GM21390 (cell line): ENCODE data around the gene NANOS1.

Source experiments
- ATAC-seq: cut with Tn5 transposase; IDR thresholded peaks from one replicate; pipeline ENCODE4 v1.9.1; 2021; ENCODE audit not compliant: unreplicated experiment

NANOS1 gene

GRCh38 chr10:119055472-119055871 is 26.0 kb downstream of the NANOS1 start:
- no peak for ATAC-seq

DNA sequence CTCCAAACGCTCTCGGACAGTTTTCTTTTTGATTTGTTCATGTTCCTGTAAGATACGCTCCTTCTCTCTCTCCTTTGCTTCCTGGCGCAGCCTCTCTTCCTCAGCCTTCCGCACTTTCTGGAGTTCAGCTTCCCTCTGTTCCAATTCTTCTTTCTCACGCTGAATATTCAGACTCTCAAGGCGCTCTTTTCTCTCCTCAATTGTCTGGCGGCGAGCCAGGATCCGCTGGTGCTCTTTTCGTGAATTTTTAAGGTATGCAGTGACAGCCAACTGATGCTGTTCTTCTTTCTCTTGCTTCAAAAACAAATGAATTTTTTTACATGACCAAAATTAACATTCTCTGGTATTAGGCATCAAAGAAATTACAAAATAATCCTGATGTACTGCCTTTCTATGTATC is 28.5 kb downstream of the NANOS1 start:
- ATAC-seq = no peak

- ATAC-seq = no peak
Observed at GRCh38 chr10:119059557-119059956, 30.0 kb downstream of the NANOS1 start.

- no peak for ATAC-seq
Observed at GRCh38 chr10:119060107-119060506, 30.6 kb downstream of the NANOS1 start.

- ATAC-seq = no peak
Observed at GRCh38 chr10:119061352-119061751, 31.8 kb downstream of the NANOS1 start.

GRCh38 chr10:119061926-119062325 is 32.4 kb downstream of the NANOS1 start:
- ATAC-seq = no peak

GRCh38 chr10:119070395-119071165 is 41.1 kb downstream of the NANOS1 start:
- ATAC-seq = no peak

GRCh38 chr10:119073584-119073983 is 44.1 kb downstream of the NANOS1 start:
- ATAC-seq = no peak

DNA sequence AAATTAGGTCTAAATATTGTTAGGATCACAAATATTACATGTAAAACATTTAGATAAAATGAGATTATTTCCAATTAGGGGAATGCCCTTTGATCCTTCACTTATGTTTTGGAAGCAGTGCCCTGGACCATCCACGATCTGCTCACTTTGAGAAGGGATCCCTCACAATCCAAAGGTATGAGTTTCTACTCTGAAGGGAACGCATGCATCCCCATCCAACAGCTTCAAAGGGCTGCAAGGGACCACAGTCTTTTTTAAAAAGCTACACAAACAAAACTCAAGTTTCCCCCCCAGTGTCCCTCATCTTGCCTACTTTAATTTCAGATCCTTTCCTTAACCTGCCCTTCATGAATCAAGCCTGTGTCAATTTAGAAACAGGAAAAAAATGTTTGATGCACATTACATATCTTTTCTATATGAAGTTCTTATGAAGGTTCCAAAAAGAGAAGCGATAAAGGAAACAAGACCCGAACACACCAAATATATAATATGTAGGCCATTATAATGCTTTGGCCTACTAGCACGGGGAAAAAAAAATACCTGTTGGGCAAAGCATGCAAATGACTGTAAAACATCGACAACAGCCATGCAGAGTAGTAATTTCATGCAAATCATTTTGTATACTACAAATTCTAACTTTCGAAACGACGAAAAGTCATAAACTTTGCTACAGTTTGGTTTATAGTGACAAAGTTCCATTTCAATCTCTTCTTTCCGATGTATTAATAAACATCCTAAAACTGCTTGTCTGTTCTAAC is 49.1 kb downstream of the NANOS1 start:
- ATAC-seq = no peak

GRCh38 chr10:119079599-119080520 is 50.3 kb downstream of the NANOS1 start:
- ATAC-seq = peak; percentile 60

DNA sequence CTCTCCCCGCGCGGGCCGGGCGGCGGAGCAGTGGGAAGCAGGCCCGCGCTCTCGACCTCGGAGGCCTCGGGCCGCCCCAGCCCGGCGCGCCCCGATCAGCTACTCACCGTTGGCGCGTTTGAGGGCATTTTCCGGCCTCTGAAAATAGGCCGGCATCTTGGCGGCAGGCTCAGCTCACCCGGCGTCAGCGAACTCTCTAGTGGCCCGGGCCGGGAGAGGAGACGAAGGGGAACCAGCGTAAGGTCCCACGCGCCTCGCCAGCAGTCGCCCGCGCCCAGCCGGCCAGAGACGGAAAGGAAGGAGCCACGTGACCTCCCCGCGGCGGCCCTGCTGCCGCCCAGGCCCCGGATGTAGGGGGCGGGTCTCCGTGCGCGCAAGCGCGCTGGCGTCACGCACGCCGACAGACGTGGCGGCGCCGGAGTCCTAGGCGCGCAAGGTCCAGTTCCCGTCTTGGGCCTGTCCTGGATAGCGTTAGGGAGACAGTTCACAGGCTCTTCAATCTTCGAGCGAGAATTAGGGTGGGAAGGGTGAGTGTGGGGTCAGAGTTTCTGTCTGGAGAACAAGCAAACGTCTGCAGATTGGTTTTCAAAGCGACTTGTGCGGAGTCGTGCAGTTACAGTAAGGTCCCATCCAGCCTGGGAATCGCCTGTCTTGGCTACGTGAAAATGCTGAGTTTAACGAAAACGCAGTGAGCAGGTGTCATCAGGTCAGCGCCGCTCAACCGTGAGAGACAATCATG is 51.2 kb downstream of the NANOS1 start, which contains the start of gene EIF3A:
TSS of gene EIF3A (minus strand) at position 297 of the 739 bp plus-strand sequence. CDS start at position 156, 141 bp downstream.
- ATAC-seq = peak; percentile 82
